CD4-positive, alpha-beta T cell treated with Interleukin-2 at 100 ng/mL for 4 hours (primary cell): ENCODE measurements around the gene MYLK3.
"Not testable (repeated sequence)": the region's sequence is repeated elsewhere in the genome, so short reads cannot be mapped to it uniquely, and the experiment has no call there.

ENCODE experiments used
- DNase-seq: peaks from one replicate; pipeline ENCODE4 v3.0.0-alpha.2; 2020; ENCODE audit warnings: low spot score

The MYLK3 gene

DNA sequence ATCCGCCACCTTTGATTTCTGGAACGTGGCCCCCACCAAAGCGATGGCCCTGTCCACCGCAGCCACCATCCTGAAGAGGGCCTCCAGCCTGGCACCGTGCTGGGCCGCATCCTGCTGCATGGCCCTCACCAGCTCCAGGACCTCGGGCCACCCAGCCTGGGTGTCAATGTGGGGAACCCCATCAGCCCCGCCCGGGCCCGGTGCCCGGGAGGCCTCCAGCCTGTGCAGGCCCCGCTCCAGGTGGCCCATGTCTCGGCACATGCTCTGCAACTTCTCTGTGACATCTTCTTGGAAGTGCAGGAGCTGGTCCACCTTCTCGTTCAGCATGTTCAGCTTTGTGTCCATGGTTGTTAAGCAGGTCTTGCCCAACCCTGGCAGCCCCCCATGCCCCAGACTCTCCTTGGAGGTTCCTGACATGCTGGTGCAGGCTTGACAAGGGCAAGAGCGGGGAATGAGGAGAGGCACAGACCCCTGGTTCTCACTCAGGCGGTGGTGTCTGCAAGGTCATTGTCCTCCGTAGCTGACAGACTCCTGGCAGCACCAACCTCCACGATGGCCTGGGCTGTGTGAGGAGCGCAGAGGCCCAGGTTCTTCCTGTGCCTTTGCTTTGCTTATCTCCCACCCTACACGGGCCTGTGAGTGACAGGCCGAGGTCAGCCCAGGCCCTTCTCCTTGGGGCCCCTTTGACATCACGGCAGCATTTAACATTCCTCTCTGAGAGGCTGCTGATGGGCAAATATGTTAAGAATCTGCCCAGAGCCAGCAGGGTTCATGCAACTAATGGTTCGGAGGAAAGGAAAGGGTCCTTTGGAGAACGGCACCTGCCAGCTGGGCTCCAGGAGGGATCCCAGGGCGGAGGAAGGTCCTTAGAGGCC lies at the start of gene MYLK3:
MYLK3 (minus strand) TSS at position 568 of the 875 bp plus-strand sequence; CDS start at position 417, 151 bp downstream.
- no peak for DNase-seq

DNA sequence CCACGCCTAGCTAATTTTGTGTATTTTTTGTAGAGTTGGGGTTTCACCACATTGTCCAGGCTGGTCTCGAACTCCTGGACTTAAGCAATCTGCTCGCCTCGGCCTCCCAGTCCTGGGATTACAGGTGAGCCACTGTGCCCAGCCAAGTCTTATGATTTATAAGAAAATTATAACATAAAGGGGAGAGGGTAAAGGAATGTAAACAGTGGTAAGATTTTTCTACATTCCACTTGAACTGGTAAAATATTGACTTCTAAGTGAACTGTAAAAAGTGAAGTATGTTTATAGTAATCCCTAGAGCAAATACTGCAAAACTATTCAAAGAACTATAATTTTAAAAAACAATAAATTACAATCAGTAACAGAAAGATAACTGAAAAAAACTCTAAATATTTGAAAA lies 49.4 kb upstream of the MYLK3 start:
- DNase-seq, result no peak

DNA sequence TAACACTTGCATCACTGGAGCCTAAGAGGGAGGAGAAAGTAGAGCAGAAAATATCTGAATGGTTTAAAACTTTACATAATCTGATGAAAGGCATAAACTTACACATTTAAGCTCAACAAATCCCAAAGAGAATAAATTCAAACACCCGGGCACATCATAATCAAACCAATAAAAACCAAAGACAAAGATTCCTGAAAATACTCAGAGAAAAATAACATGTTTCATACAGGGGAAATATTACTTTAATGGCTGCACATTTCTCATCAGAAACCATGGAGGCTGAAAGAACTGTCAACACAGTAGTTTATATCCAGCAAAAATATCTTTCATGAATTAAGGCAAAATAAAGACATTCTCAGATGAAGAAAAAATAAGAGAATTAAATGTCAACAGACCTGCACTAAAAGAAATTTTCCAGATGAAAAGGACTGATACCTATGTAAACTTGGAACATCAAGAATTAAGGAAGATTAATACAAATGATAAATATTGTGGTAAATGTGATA lies 48.7 kb upstream of the MYLK3 start:
- no peak for DNase-seq

DNA sequence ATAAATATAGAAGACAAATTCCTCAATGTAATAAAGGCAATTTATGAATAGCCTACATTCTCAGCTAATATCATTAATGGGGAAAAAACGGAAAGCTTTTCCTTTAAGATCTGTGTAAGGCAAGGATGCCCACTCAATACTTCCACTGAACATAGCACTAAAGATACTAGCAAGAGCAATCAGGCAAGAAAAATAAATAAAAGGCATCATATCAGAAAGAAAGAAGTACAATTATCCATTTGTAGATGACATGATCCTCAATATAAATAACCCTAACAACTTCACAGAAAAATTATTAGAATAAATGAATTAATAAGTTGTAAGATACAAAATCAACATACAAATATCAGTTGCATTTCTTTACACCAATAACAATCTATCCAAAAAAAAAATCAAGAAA lies 45.7 kb upstream of the MYLK3 start:
- no peak for DNase-seq

DNA sequence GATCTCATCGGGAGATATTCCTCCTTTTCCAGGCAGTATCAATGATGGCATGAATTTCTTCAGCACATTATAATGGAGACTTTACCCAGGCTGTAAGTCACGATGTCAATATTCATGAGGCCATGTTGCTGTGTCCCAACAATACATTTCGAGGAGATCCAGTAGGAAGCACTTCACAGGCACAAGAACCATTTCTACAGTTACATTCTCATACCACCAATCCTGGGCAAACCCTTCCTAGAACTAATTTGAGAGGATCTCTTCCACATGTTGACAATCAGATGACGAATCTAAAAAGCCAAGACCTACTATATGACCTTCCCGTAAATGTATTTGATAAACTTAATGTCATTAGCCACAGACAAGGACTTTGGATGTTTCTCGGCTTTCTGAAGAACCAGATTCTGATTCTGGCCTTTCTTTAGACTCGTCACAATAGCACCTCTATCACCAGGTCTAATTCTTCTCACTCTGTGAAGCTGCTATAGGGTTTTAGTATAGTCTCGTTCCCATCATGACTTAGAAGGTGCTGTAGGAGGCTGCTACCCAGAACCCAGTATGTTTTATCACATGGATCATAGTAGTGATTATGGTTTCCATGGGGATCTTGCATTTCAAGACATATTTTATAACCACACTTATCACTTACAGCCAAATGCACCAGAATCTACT lies 42.6 kb upstream of the MYLK3 start:
- DNase-seq, result no peak

DNA sequence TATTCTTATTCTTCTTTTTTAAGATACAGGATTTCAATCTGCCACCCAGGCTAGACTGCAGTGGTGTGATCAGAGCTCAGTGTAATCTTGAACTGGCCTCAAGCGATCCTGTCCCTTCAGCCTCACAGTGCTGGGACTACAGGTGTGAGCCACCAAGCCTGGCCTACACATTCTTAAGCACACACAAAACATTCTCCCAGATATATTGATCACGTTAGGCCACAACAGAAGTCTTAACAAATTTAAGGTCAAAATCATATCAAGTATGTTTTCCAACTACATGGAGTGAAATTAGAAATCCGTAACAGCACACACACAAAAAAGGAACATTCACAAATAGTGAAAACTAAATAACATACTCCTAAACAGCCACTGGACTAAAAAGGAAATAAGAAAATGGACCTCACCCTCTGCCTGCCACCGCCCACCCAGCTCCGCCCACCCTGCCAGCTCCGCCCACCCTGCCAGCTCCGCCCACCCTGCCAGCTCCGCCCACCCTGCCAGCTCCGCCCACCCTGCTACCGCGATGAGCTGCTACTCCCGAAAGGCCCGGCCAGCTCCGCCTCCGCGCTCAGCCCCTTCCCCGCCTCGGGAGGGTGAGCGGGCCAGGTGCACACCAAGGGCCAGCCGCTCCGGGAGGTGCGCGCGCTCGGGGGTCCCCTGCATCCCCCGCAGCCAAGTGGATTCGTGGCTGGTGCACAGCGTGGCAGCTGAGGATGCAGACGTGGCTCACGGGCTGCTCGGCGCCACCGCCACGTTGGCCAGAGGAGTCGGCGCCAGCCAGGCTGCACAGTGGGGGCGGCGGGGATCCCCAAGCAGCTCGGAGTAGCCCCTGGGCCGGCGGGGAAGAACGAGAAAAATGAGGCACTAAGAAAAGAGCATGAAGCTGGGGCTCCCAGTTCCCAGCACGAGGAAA lies 41.6 kb upstream of the MYLK3 start:
- peak; percentile 78 for DNase-seq

DNA sequence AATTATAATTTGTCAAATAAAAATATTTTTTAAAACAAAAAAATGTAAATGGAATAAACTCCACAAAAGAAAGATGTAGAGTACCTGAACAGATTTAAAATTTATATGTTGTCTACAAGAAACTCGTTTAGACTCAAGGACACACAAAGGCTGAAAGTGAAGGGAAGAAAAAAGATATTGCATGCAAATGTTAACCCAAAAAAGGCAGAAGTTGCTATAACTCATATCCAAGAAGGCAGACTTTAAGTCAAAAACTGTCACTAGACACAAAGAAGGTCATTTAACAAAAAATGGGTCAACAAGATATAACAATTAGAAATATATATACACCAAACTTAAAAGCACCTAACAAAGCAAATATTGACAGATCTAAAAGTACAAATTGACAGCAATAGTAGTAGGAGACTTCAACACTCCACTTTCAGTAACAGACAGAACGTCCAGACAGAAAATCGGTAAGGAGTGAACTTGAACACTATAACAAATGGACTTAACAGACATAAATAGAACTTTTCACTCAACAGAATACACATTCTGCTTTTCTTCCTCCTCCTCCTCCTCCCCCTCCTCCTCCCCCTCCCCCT lies 40.8 kb upstream of the MYLK3 start:
- no peak for DNase-seq

DNA sequence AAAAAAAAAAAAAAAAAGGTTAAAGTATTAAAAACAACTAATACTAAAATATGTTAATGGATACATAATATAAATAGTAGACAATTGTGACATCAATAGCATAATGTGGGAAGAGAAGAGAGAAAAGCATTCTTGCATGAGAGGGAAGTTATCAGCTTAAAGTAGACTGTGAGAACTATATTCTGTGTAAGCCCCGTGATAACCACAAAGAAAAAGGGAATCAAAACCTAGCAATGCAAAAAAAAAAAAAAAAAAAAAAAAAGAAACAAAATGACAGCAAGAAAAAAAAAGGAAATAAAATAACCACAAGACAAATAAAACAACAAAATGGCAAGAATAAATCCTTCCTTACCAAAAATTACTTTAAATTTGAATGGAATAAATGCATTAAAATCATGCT lies 39.8 kb upstream of the MYLK3 start:
- no peak for DNase-seq

DNA sequence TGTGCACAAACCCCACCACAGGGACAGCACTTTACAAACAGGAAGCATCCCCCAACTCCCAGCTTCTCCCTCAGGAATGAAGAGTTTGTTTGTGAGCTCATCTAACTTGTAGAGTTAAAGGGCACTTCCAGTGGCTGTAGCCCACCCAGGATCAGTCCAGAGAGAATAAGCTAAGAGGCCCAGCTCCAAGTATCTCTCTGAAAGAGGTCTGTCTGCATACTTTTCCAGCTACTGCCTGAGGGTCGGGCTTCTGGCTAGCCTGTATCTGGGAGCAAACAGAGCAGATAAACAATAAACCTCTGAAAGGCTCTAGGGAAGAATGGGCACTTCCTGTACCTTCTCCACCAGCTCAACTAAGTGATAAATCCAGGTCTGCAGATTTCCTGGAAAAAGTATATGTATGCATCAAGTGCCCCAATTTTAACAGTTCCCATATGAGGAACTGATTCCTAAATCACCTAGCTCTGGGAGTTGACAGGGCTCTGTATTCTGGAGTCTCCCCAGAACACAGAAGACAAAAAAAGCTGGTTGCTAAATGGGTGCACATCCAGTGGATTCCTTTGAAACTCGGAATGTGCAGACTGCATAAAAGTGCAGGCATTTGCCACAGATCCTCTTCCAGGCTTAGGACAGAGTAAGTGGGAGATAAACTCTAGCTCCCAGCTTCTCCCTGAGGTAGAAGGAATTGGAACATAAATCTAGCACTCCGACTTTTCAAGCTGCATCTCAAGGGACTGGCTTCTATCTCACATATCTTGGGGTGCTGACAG lies 37.1 kb upstream of the MYLK3 start:
- no peak for DNase-seq

DNA sequence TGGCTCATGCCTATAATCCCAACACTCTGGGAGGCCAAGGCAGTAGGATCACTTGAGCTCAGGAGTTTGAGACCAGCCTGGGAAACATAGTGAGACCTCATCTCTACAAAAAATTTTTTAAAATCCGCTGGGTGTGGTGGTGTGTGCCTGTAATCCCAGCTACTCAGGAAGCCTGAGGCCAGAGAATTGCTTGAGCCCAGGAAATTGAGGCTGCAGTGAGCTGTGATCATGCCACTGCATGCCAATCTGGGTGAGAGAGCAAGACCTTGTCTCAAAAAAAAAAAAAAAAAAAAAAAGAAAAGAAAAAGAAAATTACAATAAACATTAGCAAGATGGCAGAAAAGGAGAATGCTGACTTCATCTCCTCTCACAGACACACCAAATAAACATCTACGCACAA lies 36.4 kb upstream of the MYLK3 start:
- not testable (repeated sequence) for DNase-seq

DNA sequence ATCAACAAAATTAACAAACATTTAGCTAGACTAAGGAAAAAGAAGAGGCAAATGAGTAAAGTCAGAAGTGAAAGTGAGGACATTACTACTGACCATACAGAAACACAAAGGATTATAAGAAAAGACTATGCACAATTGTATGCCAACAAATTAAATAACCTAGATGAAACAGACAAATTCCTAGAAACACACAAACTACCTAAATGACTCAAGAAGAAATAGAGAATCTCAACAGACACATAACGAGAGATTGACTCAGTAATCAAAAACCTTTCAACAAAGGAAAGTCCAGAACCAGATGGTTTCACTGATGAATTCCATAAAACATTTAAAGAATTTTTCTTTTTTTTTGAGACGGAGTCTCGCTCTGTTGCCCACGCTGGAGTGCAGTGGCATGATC lies 35.7 kb upstream of the MYLK3 start:
- DNase-seq, result no peak

DNA sequence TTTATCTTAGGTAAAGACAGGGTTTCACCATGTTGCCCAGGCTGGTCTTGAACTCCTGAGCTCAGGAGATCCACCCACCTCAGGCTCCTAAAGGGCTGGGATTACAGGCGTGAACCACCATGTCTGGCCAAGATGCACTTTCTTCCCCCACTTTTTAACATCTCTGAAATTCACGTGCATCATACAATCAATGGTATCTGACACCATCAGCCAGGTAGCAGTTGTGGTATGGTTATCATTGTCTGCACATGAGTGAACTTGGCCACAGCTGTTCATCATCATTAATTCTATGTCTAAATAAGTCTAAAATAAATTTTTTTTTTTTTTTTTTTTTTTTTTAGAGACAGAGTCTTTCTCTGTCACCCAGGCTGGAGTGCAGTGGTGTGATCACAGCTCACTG lies 34.2 kb upstream of the MYLK3 start:
- no peak for DNase-seq

DNA sequence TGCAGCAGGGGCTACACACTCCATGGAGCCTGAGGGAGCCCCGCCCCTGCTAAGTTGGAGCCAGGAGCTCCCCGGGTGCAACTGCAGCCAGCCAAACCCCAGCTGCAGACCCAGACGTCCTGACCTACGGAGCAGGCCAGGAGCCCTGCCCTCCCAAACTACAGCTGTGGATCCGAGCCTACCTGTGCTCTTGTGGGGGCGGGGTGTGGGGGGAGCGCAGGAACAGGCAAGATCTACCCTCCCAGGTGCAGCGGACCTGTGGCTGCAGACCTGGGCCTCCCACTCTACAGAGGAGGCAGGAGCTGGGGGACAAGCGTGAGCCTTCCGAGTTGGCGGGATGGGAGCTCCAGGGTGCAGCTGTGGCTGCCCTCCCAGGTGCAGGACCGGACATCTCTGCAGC lies 29.7 kb upstream of the MYLK3 start:
- no peak for DNase-seq

DNA sequence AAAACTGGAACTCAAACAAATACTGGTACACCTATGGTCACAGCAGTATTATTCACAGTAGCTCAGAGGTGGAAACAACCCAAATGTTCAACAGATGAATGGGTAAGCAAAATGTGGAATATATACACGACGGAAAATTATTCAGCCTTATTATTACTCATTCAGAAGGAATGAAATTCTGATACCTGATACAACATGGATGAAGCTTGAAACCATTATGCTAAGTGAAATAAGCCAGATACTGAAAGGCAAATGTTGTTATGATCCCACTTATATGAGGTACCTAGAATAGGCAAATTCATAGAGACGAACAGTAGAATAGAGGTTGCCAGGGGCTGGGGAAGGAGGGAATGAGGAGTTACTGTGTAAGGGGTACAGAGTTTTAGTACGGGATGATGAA lies 27.1 kb upstream of the MYLK3 start:
- no peak for DNase-seq

DNA sequence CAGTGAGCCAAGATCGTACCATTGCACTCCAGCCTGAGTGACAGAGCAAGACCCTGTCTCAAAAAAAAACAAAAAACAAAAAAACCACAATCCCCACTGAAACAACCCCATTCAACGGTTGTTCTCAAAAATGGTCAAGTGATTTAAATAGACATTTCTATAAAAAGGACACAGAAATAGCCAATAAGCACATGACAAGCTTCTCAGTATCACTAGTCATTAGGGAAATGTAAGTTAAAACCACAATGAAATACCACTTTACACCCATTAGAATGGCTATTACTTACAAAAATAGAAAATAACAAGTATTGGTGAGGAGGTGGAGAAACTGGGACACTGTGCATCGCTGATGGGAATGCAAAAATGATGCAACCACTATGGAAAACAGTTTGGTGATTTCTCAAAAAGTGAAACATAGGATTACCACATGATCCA lies 26.6 kb upstream of the MYLK3 start:
- DNase-seq, result no peak

DNA sequence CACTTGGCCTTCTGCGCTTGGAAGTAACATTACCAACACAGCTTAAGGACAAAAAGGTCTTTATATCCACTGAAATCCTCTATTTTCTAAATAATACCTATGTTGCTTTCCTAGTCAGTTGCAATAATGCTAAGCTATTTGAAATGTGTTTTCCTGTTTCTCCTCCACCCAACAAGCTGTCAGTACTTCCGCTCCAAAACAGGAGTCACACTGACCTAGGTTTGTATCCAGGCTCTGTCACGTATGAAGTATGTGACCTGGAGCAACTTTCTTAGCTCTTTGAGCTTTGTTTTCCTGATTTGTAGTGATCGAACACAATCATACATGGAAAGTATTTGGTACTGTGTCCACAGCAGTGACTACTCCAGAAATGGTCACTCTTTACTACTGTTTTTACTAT lies 24.3 kb upstream of the MYLK3 start:
- DNase-seq, result no peak

DNA sequence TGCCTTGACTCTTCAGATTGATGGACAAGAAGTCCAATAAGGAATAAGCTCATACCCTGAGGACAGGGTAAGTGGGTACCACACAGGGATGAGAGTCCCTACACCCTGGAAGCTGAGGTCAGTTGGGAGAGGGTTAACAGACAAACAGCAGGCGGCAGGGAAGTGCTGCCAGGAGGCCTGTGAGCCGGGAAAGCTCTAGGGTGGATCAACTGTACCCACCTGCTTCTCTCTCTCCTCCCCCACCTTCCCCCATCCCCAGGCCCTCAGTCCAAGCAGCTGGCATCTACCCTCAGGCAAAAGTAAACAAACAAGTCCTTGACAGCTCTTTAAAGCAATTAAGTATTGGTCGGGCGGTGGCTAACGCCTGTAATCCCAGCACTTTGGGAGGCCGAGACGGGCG lies 20.7 kb upstream of the MYLK3 start:
- no peak for DNase-seq

DNA sequence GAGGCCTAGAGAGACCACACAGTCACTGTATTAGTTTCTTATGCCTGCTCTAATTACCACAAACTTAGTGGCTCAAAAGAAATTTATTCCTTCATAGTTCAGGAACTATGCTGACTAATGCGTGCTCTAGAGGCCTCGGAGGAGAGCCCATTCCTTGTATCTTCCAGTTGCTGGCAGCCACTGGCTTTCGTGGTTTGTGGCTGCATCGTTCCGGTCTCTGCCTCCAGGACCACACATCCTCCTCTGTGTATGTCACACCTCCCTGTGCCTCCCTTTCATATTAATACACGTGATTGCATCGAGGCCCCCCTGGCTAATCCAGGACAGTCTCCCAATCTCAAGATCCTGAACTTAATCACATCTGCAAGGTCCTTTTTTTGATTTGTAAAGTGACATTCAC lies 16.9 kb upstream of the MYLK3 start:
- no peak for DNase-seq

DNA sequence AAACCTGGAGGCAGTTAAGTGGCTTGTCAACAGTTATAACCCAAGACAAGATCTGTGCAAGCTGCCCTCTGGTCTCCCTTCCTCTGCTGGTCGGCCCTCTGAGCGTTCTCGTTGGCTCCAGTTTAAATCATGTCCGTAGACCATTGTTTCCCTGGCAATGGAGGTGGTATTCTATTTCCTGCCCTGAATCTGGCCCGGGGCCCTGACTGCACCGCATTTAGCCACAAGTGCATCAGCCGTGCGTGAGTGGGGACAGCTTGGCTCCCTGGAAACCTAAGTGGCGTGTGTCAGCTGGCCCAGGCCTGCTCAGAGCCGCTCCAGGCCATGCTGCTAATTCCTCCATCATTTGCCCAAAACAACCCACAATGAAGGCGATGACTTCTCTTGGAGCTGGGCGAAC lies 15.0 kb upstream of the MYLK3 start:
- DNase-seq, result no peak

DNA sequence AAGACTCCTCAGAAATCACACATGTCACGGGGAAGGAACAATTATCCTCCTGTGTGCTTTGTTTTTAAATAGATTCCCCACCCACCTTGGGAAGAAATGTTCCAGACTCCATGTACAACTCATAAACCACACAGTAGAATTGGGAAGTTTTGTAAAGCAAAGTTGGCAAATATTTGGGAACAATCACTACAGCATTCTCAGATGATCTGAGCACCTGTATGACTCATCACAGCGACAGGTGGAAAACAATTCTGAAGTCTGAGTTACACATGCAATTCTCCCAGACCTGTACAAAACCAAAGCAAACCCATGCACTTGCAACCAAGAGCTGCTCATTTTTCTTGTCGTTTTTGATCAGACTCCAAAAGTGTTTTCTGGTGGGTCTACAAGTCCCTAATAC lies 14.4 kb upstream of the MYLK3 start:
- DNase-seq, result no peak

DNA sequence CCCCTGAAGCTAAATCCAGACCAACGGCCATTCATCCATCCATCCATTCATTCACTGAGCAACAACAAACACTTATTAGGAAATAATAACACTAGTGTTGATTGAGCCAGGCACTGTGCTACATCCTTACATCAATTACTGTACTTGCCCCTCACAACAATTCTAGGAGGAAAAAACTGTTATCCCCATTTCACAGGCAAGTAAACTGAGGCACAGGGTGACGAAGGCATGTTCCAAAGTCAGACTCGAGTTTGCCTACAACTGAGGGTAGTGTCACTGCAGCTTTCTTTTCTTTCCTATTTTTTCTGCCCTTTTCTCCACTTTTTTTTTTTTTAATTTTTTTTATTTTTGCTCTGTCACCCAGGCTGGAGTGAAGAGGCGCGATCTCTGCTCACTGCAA lies 11.2 kb upstream of the MYLK3 start:
- DNase-seq, result no peak
